Measurements from ENCODE around the gene WDR82. TPM values are rescaled to one million over a fixed set of nuclear protein-coding genes. Genes with fewer than 3 reads are reported as not detected.

WDR82 gene
- total RNA-seq, 1 donor from 2014 or later = 61.0 TPM

DNA sequence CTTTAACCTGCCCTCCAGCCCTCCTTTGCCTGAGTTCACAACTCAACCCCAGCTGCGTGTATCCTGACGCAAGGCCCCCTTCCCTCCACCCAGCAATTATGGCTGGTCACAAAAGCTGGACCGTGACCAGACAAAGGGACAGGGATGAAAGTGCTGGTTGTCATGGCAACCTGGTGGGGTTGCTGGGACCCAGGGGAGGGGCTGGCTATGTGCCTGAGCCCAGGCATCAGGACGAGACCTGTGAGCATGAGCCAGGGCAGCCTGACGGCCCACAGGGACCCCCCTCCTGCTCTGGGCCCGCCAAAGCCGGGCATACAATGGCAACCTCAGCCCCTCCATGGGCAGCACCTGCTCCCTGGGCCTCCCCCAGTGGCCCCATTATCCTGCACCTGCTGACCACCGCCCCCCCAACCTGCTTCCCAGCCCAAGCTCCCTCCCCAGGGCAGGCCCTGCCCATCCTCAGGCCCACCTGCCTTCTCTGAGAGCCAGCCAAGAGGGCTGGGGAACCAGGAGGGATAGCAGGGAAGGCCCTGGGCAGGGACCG lies 33.2 kb upstream of the WDR82 start:
- no peak for DNase-seq
- ATAC-seq (ENCODE audit: poor library complexity) = no peak

GRCh38 chr3:52310861-52311575 lies 32.6 kb upstream of the WDR82 start:
- DNase-seq = no peak
- intact Hi-C loops (cut with DNase I) = no loop called here
- no peak for ATAC-seq (ENCODE audit: poor library complexity)

More for the DNA sequence above, 33.2 kb upstream of the WDR82 start:
- intact Hi-C loops (cut with DNase I) = no loop called here

GRCh38 chr3:52308308-52308707 lies 29.9 kb upstream of the WDR82 start:
- intact Hi-C loops (cut with DNase I) = no loop called here

GRCh38 chr3:52306978-52307377 lies 28.5 kb upstream of the WDR82 start:
- intact Hi-C loops (cut with DNase I) = no loop called here
- ATAC-seq (ENCODE audit: poor library complexity) = no peak
- DNase-seq = no peak

More at GRCh38 chr3:52308308-52308707, 29.9 kb upstream of the WDR82 start:
- no peak for ATAC-seq (ENCODE audit: poor library complexity)
- no peak for DNase-seq

DNA sequence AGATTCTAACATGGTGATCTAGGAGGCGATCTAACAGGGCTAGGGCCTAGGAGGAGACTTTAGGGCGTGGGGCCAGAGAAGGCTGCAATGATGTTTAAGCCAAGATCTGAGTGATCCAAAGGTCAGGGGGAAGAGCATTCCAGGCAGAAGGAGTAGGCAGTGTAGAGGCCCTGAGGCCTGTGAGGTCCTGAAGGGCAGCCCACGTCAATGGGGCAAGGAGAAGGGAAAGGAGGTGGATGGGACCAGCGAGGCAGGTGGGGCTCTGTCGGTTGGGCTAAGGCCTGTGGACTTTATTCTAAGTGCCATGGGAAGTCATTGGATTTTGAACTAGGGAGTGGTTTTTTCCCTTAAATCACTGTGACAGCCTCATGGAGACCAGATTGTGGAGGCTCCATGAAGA lies 27.5 kb upstream of the WDR82 start:
- DNase-seq (no peak), ATAC-seq (ENCODE audit: poor library complexity) (no peak)
- intact Hi-C loops (cut with DNase I) = no loop called here

GRCh38 chr3:52303811-52304210 lies 25.4 kb upstream of the WDR82 start:
- ATAC-seq (ENCODE audit: poor library complexity) (no peak), DNase-seq (no peak)
- intact Hi-C loops (cut with DNase I) = no loop called here

DNA sequence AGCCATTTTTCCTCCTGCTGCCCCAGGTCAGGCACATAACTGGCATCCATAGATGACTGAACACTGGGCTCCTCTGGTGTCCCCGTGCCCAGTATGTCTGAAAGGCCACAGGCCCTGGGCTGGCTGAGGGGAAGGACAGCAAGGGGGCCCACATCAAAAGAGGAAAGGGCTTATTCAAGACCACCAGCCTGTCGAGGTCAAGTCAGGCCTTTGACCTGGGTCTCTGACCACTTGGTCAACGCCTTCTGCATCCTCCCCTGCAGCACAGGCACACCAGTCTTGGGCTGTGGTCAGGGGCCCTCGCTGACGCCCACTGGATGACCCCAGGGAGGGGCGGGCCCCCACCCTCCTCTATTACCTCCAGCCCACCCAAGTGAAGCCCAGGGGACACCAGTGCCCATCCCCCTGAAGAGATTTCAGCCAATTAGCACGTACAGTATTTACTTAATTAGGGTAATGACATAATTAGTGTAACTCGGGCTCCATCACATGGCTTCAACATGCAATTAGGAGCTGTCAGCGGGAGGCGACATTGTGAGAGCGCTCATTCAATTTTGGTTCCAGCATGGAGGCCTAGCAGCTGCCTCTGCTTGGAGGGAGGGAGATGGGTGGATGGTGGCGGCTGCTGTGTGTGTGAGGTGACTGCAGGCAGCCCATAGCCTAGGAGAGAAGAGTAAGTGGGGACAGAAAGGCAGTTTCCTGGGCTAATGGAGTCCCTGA lies 24.1 kb upstream of the WDR82 start:
- ATAC-seq (ENCODE audit: poor library complexity) (no peak), DNase-seq (no peak)
- intact Hi-C loops (cut with DNase I) = no loop called here

- peak; percentile 61 for DNase-seq
- intact Hi-C loops (cut with DNase I) = no loop called here
- ATAC-seq (ENCODE audit: poor library complexity) = peak; percentile 82
Observed at GRCh38 chr3:52299879-52300611, 21.6 kb upstream of the WDR82 start.

- intact Hi-C loops (cut with DNase I) = no loop called here
- ATAC-seq (ENCODE audit: poor library complexity) (peak; percentile 8), DNase-seq (no peak)
Observed at GRCh38 chr3:52299247-52299878, 20.9 kb upstream of the WDR82 start.

DNA sequence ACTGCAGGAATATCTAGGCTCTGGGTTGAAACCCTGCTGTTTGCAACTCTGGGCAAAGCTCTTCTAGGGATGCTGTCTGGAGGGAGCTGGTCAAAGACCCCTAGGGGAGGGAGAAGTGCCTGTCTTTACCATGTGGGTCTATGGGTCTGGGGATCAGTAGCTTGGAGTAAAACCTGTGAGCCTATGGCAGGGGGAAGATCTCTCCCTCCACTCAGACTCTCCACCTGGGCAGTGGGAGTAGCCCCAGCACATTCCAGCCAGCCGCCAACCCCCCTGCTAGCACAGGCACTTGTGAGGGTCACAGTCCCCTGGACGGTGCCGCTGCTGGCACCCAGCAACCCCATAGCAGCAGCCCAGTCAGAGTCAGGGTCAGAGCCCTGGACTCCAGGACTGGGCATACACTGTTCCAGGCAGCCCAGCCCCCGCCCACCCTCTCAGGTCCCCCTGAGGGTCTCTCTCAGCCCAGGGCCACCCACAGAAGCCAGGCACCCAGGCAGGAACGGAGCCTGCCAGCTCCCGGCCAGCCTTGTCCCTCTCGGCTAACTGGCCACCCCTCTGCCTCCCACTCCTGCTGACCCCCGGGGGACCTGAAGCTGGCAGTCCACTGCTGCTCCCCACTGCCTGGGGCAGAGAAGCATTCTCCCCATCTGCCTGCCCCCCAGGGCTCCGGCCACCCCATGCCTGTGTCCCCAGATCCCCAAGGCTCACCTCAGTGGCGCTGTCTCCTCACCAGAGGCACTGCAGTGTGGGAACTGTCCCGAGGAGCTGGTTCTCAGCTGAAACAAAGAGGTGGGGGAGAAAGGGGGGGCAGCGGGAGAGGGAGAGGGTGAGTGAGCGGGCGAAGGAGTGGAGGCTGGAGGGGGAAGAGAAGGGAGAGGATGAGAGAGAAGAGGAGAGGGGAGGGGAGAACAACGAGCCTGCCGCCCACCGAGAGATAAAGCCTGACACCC lies 20.0 kb upstream of the WDR82 start:
- DNase-seq (no peak), ATAC-seq (ENCODE audit: poor library complexity) (no peak)
- intact Hi-C loops (cut with DNase I) = no loop called here

DNA sequence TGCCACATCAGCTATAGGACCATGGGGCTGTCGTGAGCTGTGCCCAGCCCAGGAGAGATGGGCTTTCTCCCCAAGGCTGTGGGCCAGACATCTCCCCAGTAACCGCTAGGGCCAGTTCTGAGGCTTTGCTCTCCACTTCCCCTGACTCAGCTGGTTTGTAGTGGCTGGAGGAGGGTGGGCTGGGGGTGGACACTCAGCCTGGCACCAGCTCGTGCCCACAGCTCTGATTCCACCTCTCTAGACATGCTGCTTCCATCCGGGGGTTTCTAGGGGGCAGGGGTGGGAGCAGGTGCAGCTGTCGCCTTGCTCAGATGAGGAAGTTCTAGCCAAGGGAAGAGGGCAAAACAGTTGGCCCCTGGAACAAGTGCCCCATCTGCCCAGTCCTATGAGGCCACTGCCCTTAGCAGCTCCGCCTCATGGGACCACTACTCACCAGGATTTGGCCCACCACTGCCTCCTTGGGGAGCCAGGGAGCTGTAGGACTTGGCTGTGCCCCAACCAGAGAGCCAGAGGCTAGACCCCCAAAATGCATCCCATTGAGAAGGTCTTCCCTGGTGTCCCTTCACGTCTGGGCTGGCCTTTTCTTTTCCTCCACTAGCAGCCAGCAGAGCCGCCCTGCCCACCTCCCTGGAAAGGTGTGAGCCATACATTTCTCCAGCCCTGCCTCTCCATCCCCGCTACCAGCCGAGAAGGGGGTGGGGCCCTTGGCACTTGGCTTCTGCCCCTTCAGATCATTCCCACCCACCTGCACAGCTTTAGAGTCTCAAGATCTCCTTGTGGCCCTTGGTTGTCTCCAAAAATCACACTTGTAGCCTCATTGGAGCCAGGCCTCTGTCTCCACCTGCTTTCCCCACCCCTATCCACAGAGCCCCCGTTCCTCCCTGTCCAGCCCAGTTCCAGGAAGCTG lies 19.0 kb upstream of the WDR82 start:
- no peak for ATAC-seq (ENCODE audit: poor library complexity)
- DNase-seq = no peak
- intact Hi-C loops (cut with DNase I) = no loop called here

DNA sequence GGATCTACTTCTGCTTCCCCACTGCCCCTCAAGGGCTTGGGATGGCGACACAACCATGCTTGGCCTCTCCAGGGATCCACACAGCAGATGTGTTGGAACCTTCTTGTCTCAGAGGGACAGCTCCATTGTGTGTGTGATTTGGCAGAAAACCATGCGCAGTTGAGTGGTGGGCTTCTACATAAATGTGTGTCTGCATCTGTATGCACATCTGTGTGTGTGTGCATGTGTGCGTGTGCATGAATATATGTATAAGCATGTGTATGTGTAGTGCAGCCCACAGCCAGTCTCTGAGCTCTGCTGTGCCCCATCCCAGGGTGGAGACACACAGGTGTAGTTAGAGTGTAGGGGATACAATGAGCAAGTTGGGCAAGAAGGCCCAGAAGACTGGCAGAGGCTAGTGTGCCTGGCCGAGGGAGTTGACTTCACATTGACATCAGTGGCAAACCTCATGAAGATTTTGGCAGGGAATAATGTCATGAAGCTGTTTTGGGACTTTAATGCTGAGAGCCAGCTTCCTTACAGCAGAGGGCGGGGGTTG lies 17.3 kb upstream of the WDR82 start:
- DNase-seq (no peak), ATAC-seq (ENCODE audit: poor library complexity) (no peak)
- intact Hi-C loops (cut with DNase I) = no loop called here

DNA sequence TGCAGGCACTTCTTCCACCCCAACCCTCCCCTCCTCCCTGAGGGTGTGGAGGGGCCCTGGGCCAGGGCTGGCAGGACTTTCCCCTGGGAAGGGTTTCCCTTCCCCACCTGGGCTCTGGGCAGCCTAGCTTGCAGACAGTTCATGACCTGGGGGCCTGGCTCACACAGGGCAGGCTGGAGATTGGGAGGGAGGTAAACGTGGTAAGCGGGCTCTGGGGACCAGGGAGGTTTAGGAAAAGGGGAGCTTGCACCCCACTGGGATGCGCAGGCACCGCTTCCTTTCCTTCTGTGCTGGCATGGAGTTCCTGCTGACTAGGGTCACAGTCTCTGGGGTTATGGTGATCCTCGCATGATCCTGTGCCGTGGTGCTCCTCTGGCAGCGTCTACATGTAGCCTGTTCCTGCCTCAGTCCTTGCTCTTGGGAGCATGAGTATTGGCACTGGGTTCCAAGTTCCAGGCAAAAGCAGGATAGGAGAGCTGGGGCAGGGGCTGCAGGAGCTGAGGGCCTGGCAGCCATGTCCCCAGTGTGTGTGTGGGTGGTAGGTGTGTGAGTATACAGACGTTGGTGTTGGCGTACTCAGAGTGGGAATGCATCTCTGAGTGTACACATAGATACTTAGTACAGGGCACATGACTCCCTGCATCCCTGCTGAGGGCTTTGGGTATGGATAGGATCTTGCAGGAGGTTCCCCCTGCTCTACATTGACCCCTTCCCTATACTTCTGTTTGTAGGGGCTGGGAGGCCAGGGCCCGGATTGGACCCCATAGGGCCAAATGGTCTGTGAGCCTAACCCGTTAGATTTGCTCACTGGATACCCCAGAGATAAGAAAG lies 16.1 kb upstream of the WDR82 start:
- intact Hi-C loops (cut with DNase I) = loop anchor here (5.0 kb wide), 1 partner anchor 48 kb away; no protein-coding TSS in a partner anchor
- DNase-seq (no peak), ATAC-seq (ENCODE audit: poor library complexity) (no peak)

DNA sequence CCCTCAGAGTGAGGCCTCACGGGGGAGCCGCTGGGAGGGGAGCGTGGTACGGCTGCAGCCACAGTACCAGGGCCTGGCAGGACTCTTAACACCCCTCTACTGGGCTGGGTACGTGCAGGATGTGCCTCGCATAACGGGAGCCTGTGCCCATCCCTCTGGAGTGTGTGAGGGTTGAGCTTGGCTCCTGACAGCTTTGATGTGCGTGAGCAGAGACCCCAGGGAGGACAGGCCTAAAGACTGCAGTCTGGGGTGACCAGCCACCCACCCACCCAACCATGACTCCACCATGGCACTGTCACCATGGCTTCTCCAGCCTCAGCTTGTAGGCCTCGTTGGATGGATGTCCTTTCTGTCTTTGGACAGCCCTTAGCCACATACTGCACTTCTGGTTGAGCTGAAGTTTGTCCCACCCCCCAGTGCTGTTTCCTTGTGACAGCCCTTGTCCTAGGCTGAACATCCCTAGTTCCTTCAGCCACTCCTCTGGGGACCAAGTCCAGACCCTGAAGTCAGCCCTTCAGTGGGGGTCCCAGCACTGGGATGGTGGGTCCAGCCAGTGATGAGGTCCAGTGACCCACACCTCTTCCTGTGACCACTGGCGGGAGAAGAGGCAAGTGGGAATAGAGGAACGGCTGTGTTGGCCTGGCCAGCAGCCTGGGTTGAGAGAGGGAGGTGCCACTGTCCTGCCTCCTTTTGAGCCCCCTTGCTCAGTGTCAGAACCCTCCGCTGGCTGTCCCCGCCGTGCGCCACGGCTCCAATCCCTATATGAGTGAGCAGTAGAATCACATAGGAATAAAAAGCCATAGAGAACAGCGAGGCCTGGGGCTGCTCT lies 15.3 kb upstream of the WDR82 start:
- DNase-seq (no peak), ATAC-seq (ENCODE audit: poor library complexity) (no peak)
- intact Hi-C loops (cut with DNase I) = loop anchor here (5.0 kb wide), 1 partner anchor 49 kb away; no protein-coding TSS in a partner anchor

Measured in Right ventricle myocardium superior (tissue), 1 donor.